ENCODE measurements around the gene FAP.

DNA sequence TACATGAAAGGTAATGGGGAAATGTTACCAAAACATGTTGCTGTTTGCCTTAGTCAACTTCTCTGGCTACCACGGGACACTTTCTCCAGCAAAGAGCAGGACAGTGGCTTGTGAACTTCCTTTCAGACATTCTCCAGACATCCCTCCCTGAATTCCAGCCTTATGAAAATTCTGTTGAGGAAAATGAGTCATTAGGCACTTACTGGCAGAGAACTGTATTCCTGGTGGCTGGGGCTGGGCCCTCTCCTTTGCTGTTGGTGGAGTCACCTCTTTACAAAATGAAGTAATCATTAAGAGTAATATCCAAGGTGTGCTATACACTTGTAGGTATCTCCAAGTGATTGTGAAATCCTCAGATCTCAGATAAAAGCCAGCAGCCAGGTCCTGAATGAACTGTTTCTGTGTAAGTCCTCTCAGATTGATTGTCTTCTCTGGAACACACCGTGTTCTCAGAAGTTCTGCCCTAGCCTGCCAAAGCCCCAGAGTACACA, 1.3 kb upstream of the FAP start:
- TF ChIP-seq, protein P1, sequence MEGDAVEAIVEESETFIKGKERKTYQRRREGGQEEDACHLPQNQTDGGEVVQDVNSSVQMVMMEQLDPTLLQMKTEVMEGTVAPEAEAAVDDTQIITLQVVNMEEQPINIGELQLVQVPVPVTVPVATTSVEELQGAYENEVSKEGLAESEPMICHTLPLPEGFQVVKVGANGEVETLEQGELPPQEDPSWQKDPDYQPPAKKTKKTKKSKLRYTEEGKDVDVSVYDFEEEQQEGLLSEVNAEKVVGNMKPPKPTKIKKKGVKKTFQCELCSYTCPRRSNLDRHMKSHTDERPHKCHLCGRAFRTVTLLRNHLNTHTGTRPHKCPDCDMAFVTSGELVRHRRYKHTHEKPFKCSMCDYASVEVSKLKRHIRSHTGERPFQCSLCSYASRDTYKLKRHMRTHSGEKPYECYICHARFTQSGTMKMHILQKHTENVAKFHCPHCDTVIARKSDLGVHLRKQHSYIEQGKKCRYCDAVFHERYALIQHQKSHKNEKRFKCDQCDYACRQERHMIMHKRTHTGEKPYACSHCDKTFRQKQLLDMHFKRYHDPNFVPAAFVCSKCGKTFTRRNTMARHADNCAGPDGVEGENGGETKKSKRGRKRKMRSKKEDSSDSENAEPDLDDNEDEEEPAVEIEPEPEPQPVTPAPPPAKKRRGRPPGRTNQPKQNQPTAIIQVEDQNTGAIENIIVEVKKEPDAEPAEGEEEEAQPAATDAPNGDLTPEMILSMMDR (IDR thresholded peaks at IDR 0.05), result no peak
- no peak for TF ChIP-seq EZH2 (IDR thresholded peaks at IDR 0.05; ENCODE audit: borderline replicate concordance, insufficient read depth, low read depth, low read length, poor library complexity, severe bottlenecking)
